Adrenal gland (tissue), 12 donors: ENCODE data around the gene PLK5. TPM values are rescaled to one million over a fixed set of nuclear protein-coding genes. Genes with fewer than 3 reads are reported as not detected.
A peak's percentile ranks its signal among the peaks of the same experiment; 100 is the strongest.

Experiments
- DNase-seq, 7 donors: peaks; one replicate each; pipeline ENCODE4 v3.0.0-alpha.2; 2019 to 2020
- H3K27ac ChIP-seq, 5 donors: fragments of 200-600 bp; sonication (generic) in 4 of 5; 1 replicate in 3 of 5; 2 replicates in 2 of 5; pipeline versions ENCODE4 v1.5.1 to v1.8.0; 2016 to 2020; ENCODE audit warnings: mild to moderate bottlenecking in 1 of 5
- H3K27me3 ChIP-seq: fragments of 200-600 bp; 2 replicates; pipeline ENCODE4 v1.8.0; 2021
- H3K36me3 ChIP-seq, 2 donors: fragments of 200-600 bp; replicated peaks in 1 of 2; 1 replicate in 1 of 2; 2 replicates in 1 of 2; pipeline versions ENCODE4 v1.5.1 to v1.8.0; 2018 to 2022
- H3K4me1 ChIP-seq, 2 donors: fragments of 200-600 bp; replicated peaks in 1 of 2; 1 replicate in 1 of 2; 2 replicates in 1 of 2; pipeline versions ENCODE4 v1.5.1 to v1.8.0; 2018 to 2021
- H3K4me3 ChIP-seq, 4 donors: fragments of 200-600 bp; sonication (generic) in 3 of 4; one replicate each; pipeline ENCODE4 v1.5.1; 2016 to 2018
- H3K9me3 ChIP-seq, 3 donors: fragments of 200-600 bp; sonication (generic) in 1 of 3; replicated peaks in 1 of 3; 1 replicate in 2 of 3; 2 replicates in 1 of 3; pipeline versions ENCODE4 v1.5.1 to v1.8.0; 2016 to 2021
- CTCF ChIP-seq, 6 experiments: fragments of 450-650 bp in 4 of 6; fragments of 200-600 bp in 2 of 6; sonication (generic) in 1 of 6; IDR thresholded peaks; 1 replicate in 5 of 6; 2 replicates in 1 of 6; pipeline versions ENCODE4 v1.5.1 to v1.8.0; 2016 to 2021; ENCODE audit warnings: antibody characterized with exemption in 6 of 6, mild to moderate bottlenecking in 2 of 6, moderate library complexity in 1 of 6
- POLR2A ChIP-seq, 2 donors: fragments of 450-650 bp; IDR thresholded peaks; one replicate each; pipeline ENCODE4 v1.6.1; 2017; ENCODE audit warnings: antibody characterized with exemption in 2 of 2, mild to moderate bottlenecking in 2 of 2, moderate library complexity in 1 of 2
- WGBS, 4 donors: extraction: QIAGEN DNeasy Blood & Tissue Kit in 2 of 4; methylation state at CpG; one replicate each; pipeline versions ENCODE4 v1.1.5 to v1.1.7; 2013 to 2017; 5-methylcytosine and 5-hydroxymethylcytosine counted together
- intact Hi-C, 2 donors: fragments of 100-400 bp; cut with DNase I; formaldehyde crosslinking; loops; one replicate each; pipeline versions ENCODE4 v1.14.1 to v1.15.0; 2022 to 2023
- polyA plus RNA-seq, 3 donors: library from polyadenylated mRNA; stranded (reverse); fragments of 200-250 nt in 2 of 3; fragments of 350-450 nt in 1 of 3; fragmentation: Illumina TruSeq in 1 of 3; extraction: RNeasy Lipid Tissue Mini Kit (QIAGEN cat#74804) in 1 of 3; gene quantifications; one replicate each; pipeline ENCODE4 v1.2.3, GENCODE V29; 2013 to 2014
- total RNA-seq, 9 donors: library from RNA; depleted of rRNA in 4 of 9; stranded (reverse); fragments of >200 nt in 4 of 9; fragments of 120-200 nt in 1 of 9; fragmentation: NEBNext Ultra II Directional in 1 of 9; extraction: Animal tissue kit (Norgen Biotek cat#: 25700) in 1 of 9; gene quantifications; one replicate each; pipeline versions ENCODE4 v1.1.0 to v1.2.4, GENCODE V29; 2013 to 2023
- donor health status: healthy with polysubstance abuse.
- donor health status: Bipolar disorder and iron deficiency.
- donor health status: DM: yes; HTN: yes; CAD: no.
- donor health status: DM: no; HTN: no; CAD: no.
- donor health status: DM: no; HTN: no; CAD: no.
- donor health status: DM: yes; HTN: yes; CAD: no.

The PLK5 gene
- total and polyA plus RNA-seq, 12 donors = 0.15 to 1.0 (median 0.32) TPM; not detected in 8

- H3K36me3 ChIP-seq = no peaks in the 10 kb centered on the region
- peak overlapping the region in 1 of 4 donors; percentile 65 for H3K4me3 ChIP-seq
- peak in 5 of 7 donors; percentile 69 to 80 (median 73) for DNase-seq
- intact Hi-C loops = no loop called here
- TF ChIP-seq POLR2A (IDR thresholded peaks at IDR 0.05) (peak in 1 of 2 donors; percentile 70), CTCF (IDR thresholded peaks at IDR 0.05) (no peak)
- no peaks in the 10 kb centered on the region for H3K9me3 ChIP-seq
- H3K27ac ChIP-seq = peak overlapping the region in 4 of 5 donors; percentile 68 to 86 (median 76)
- H3K4me1 ChIP-seq = peaks cover 25 to 29% of the 10 kb centered on the region in 2 donors
- 21 to 38% (median 32%) methylated on average over 3 to 10 of the region's 10 CpGs for WGBS, 4 donors
- no peaks in the 10 kb centered on the region for H3K27me3 ChIP-seq
These were observed 31.3 kb upstream of the PLK5 start for GRCh38 chr19:1492474-1493006.

DNA sequence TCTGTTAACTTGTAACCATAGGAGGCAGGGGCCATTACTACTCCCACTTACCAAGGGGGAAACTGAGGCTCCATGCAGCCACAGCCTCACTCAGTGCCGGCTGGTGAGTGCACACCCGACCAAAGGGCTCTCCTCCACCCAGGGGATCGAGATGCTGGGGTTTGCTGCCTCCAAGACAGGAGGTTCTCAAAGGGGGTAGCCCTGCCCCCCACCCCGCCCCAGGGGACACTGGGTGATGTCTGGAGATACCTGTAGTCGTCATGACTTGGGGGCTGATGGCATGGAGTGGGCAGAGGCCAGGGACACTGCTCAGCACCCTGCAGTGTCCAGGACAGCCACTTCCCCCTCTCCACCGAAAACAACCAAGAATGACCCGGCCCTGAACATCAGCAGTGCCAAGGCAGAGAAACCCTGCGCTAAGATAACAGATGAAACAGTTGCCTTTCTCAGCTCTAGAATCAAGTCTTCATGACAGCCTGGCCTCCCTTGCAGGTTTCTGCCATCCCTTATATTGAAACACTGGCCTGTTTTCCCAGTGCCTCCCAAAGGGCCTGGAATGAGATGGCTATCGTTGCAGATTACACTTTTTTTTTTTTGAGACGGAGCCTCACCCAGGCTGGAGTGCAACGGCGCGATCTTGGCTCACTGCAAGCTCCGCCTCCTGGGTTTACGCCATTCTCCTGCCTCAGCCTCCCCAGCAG is 29.6 kb upstream of the PLK5 start:
- H3K9me3 ChIP-seq = no peaks in the 10 kb centered on the region
- peak overlapping the region in 1 of 5 donors; percentile 1 for H3K27ac ChIP-seq
- intact Hi-C loops = no loop called here
- H3K4me3 ChIP-seq = no peak overlapping the region
- H3K4me1 ChIP-seq = peaks cover 25 to 29% of the 10 kb centered on the region in 2 donors
- H3K36me3 ChIP-seq = no peaks in the 10 kb centered on the region
- H3K27me3 ChIP-seq = no peaks in the 10 kb centered on the region
- peak in 1 of 7 donors; percentile 35 for DNase-seq
- no peak for TF ChIP-seq CTCF (IDR thresholded peaks at IDR 0.05)
- no peak for TF ChIP-seq POLR2A (IDR thresholded peaks at IDR 0.05)
- WGBS, 4 donors = 63 to 66% (median 64%) methylated on average over 8 to 15 of the region's 15 CpGs

GRCh38 chr19:1495051-1495798 is 28.7 kb upstream of the PLK5 start:
- no peaks in the 10 kb centered on the region for H3K36me3 ChIP-seq
- no peak for TF ChIP-seq POLR2A (IDR thresholded peaks at IDR 0.05)
- no peak for TF ChIP-seq CTCF (IDR thresholded peaks at IDR 0.05)
- H3K4me3 ChIP-seq = no peak overlapping the region
- no peak overlapping the region for H3K27ac ChIP-seq
- WGBS, 4 donors = 86 to 93% (median 88%) methylated on average over 8 to 37 of the region's 37 CpGs
- intact Hi-C loops = no loop called here
- no peak for DNase-seq
- H3K27me3 ChIP-seq = no peaks in the 10 kb centered on the region
- H3K4me1 ChIP-seq = peaks cover 23 to 25% of the 10 kb centered on the region in 2 donors
- no peaks in the 10 kb centered on the region for H3K9me3 ChIP-seq
